ENCODE measurements around the gene CFAP119.

The CFAP119 gene

DNA sequence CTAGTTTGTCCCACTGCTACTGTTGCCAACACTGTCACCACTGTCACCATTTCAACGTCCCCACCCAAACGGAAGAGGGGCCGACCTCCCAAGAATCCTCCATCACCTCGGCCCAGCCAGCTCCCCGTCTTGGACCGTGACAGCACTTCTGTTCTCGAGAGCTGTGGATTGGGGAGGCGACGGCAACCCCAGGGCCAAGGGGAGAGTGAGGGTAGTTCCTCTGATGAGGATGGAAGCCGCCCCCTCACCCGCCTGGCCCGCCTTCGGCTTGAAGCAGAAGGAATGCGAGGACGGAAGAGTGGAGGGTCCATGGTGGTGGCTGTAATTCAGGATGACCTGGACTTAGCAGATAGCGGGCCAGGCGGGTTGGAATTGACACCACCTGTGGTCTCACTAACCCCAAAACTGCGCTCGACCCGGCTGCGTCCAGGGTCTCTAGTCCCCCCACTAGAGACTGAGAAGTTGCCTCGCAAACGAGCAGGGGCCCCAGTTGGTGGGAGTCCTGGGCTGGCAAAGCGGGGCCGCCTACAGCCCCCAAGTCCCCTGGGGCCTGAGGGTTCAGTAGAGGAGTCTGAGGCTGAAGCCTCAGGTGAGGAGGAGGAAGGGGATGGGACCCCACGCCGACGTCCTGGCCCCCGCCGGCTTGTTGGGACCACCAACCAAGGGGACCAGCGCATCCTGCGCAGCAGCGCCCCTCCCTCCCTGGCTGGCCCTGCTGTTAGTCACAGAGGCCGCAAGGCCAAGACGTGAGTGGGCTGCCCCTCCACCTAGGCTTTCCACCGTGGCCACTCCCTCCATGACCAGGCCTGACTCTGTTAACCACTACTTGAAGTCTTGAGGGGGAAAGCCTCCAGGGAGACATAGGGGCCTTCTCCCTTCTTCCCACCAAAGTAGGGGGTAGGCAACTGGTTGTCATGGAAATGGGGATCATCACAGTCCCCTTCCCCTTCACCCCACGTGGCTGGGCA, 22.6 kb downstream of the CFAP119 start:
- no peak for DNase-seq

DNA sequence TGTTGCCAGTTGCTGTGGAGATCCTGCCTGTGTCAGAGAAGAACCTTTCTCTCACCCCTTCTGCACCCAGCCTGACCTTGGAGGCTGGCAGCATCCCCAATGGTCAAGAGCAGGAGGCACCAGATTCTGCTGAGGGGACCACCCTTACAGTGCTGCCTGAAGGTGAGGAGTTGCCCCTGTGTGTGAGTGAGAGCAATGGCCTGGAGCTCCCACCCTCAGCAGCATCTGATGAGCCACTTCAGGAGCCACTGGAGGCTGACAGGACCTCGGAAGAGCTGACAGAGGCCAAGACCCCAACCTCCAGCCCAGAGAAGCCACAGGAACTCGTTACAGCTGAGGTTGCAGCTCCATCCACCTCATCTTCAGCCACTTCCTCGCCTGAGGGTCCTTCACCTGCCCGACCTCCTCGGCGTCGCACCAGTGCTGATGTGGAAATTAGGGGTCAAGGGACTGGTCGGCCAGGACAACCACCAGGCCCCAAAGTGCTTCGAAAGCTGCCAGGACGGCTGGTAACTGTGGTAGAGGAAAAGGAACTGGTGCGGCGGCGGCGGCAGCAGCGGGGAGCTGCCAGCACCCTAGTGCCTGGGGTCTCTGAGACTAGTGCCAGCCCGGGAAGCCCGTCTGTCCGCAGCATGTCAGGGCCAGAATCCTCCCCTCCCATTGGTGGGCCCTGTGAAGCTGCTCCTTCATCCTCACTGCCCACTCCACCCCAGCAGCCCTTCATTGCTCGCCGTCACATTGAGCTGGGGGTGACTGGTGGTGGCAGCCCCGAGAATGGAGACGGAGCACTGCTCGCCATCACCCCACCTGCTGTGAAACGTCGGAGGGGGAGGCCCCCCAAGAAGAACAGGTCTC, 23.8 kb downstream of the CFAP119 start:
- no peak for DNase-seq

- no peak for DNase-seq
Measured at GRCh38 chr16:30736995-30737793, 24.7 kb downstream of the CFAP119 start.

DNA sequence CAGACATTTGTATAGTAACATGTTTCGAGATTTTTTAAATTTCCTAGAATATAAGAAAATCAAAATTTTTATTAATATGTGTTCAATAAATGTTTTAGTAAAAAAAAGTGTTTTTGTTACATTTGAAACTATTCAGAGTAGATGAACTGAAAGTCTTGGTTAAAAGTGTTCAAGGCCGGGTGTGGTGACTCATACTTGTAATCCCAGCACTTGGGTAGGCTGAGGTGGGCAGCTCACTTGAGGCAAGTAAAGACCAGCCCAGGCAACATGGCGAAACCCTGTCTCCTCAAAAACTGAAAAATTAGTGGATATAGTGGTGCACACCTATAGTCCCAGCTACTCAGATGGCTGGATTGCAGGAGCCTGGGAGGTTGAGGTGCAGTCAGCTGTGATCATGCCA, 30.5 kb downstream of the CFAP119 start:
- no peak for DNase-seq

- no peak for DNase-seq
Measured at GRCh38 chr16:30728899-30729672, 32.8 kb downstream of the CFAP119 start.

DNA sequence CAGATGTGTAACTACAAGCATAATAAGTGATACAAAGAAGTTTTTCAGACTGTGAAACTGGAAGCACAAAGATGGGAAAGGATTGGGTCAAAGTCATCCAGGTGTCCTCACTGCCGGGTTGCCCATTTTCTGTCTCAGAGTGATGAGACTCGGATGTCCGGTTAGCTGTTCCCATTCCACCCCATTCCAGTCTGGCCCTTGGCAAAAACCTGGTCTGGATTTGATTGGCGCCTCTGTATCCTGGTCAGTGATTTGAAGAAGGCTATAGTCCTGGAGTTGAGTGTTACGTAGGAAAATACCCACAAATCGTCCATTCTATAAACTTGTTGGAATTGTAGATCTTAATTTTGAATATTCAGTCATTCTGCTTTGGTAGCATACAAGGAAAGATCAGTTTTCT, 33.5 kb downstream of the CFAP119 start:
- no peak for DNase-seq

DNA sequence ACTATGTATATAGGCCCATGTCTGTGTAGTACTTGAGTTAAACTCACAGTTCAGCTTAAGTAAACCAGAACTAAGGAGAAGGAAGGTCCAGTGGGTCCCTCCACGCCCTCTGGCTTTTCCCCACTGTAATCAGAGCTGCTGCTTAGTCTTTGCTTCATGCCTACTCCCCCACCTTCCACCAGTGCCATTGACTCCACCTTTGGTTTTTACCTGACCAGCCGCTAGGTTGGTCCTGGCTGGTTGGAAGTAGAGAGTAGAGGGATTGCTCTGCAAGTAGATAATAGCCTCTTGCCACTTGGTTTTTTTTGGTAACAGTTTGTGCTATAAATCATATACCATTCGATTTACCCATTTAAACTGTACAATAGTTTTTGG, 36.5 kb downstream of the CFAP119 start:
- DNase-seq = no peak

- no peak for DNase-seq
Measured at GRCh38 chr16:30724641-30725417, 37.0 kb downstream of the CFAP119 start.

GRCh38 chr16:30723725-30724355, 38.0 kb downstream of the CFAP119 start:
- no peak for DNase-seq

DNA sequence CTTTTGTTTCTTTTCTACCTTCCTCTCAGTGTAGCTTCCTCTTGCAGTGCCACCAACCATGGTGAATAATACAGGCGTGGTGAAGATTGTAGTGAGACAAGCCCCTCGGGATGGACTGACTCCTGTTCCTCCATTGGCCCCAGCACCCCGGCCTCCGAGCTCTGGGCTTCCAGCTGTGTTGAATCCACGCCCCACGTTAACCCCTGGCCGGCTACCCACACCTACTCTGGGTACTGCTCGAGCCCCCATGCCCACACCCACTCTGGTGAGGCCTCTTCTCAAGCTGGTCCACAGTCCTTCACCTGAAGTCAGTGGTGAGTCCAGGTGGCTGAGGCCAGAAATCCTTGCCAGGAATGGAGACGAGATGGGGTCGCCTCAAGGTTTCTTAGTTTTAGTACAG, 38.9 kb downstream of the CFAP119 start:
- no peak for DNase-seq

- no peak for DNase-seq
Measured at GRCh38 chr16:30722443-30722842, 39.4 kb downstream of the CFAP119 start.

- DNase-seq = no peak
Measured at GRCh38 chr16:30721606-30722005, 40.3 kb downstream of the CFAP119 start.

- DNase-seq = no peak
Measured at GRCh38 chr16:30721167-30721566, 40.7 kb downstream of the CFAP119 start.

- DNase-seq = no peak
Measured at GRCh38 chr16:30720694-30721093, 41.2 kb downstream of the CFAP119 start.

DNA sequence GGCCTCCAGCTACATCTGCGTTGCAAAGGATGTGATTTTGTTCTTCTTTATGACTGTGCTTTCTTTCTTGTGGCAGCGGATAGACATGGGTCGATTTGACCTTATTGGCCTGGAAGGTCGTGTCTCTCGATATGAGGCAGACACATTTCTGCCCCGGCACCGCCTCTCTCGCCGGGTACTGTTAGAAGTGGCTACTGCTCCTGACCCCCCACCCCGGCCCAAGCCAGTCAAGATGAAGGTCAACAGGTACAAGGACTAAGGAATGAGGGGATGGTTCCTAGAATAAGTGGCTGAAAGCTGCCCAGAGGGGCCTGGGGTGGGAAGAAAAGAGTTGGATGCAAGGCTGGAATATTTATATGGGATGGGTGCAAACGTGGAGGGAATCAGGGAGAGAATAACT, 41.8 kb downstream of the CFAP119 start:
- DNase-seq = no peak

DNA sequence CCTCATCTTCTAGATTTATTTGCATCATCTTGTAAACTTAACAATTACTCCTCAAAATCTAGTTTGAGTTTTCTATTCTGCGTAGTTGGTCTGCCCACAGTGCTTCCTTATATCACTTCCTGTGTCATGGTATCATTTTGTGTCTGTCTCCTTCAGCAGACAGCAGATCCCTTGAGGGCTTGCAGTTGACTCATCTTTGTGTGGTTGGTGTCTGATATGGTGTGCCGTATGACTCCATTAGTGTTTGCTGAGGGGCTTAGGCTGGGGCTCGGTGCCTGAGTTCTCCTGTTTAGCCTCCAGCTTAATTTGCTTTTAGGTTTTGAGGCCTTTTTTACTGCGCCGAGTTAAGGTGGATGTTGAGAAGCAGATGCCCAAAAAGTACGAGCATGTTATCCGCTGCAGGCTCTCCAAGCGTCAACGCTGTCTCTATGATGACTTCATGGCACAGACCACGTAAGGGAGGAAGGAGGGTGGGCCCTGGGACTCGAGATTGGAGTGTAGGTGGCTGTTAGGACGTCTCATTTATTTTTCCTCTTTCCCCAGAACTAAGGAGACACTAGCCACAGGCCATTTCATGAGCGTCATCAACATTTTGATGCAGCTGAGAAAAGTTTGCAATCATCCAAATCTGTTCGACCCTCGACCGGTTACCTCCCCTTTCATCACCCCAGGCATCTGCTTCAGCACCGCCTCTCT, 46.0 kb downstream of the CFAP119 start:
- no peak for DNase-seq

DNA sequence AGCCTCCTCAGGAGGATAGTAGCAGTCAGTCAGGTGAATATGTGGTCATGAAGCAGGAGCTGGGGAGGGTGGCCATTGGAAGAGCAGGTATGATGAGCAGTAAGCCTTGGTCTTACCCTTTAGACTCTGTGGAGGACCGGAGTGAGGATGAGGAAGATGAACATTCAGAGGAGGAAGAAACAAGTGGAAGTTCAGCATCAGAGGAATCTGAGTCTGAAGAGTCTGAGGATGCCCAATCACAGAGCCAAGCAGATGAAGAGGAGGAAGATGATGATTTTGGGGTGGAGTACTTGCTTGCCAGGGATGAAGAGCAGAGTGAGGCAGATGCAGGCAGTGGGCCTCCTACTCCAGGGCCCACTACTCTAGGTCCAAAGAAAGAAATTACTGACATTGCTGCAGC, 50.1 kb downstream of the CFAP119 start:
- DNase-seq = no peak

DNA sequence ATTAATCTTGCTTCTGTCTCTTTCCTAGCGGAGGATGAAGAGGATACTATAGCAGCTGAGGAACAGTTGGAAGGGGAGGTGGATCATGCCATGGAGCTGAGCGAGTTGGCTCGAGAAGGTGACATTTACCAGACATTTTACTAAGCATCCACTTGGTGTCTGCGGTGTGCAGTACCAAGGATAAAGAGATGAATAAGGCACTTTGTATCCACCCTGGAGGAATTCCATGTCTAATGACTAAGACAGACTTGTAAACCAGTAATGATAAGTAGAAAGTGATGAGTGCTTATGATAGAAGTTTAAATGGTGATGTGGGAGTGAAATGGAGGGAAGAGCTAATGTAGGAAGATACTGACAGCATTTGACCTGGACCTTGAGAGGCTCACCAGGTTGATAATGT, 50.9 kb downstream of the CFAP119 start:
- DNase-seq = no peak

Measured in NCI-H2081 treated with DMSO at 0.1 percent for 48 hours (cell line).